Subcutaneous adipose tissue (tissue), 4 donors: Measurements from ENCODE around the gene NAB2. TPM values are rescaled to one million over a fixed set of nuclear protein-coding genes. Genes with fewer than 3 reads are reported as not detected.

Experiments
- CTCF ChIP-seq: fragments of 450-650 bp; IDR thresholded peaks from one replicate; pipeline ENCODE4 v1.5.1; 2016; ENCODE audit warnings: low read depth, mild to moderate bottlenecking, control low read depth, antibody characterized with exemption, moderate library complexity
- total RNA-seq, 4 donors: library from RNA; depleted of rRNA; stranded (reverse); fragments of >200 nt; gene quantifications; one replicate each; pipeline ENCODE4 v1.1.0, GENCODE V29; 2016

Gene NAB2
- total RNA-seq, 4 donors from 2014 or later: 4.9 to 19.7 (median 13.7) TPM

- TF ChIP-seq CTCF: no peak
These were observed 4.7 kb downstream of the NAB2 start for GRCh38 chr12:57093415-57094207.

- TF ChIP-seq CTCF: no peak
These were observed 5.6 kb downstream of the NAB2 start for GRCh38 chr12:57094208-57095160.

- TF ChIP-seq CTCF: no peak
These were observed 6.5 kb downstream of the NAB2 start for GRCh38 chr12:57095440-57095839.

GRCh38 chr12:57096099-57096572 lies 7.2 kb downstream of the NAB2 start:
- no peak for TF ChIP-seq CTCF

GRCh38 chr12:57096748-57097553 lies 8.0 kb downstream of the NAB2 start:
- TF ChIP-seq CTCF: no peak

- TF ChIP-seq CTCF: no peak
These were observed 8.6 kb downstream of the NAB2 start for GRCh38 chr12:57097554-57097835.
